Keratinocyte (primary cell): ENCODE measurements around the gene TNXB.

Experiments
- CTCF ChIP-seq, 3 experiments: IDR thresholded peaks in 1 of 3; conservative IDR thresholded peaks in 1 of 3; optimal IDR thresholded peaks in 1 of 3; 2 replicates in 2 of 3; 3 replicates in 1 of 3; pipeline versions ENCODE3 to v1.5.1; 2011; ENCODE audit warnings: low read length in 3 of 3, mild to moderate bottlenecking in 3 of 3, moderate library complexity in 2 of 3, control low read depth in 1 of 3, inconsistent platforms in 1 of 3; ENCODE audit not compliant: insufficient read depth in 2 of 3; ENCODE audit errors: extremely low read depth in 1 of 3
- EZH2 ChIP-seq: IDR thresholded peaks from one replicate; pipeline ENCODE4 v1.6.1; 2012; ENCODE audit warnings: inconsistent platforms, mild to moderate bottlenecking, low read length, moderate library complexity

DNA sequence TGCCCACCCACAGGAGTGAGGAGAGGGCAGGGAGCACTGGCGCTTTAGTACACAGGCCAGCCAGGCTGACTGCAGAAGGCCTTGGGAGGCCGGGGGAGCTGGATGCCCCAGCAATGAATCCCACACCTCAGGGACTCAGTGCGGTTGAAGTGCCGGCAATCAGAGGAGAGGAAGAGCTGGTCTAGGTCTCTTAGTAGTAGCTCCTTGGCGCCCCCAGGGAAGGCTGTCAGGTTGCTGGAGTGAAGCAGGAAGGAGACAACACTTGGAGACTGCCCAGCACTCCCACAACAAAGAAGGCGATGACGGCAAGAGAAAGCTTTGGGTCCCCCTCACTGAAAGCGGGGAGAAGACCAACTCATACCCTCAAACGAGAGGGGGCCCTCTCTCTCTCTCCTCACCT, 8.3 kb upstream of the TNXB start:
- TF ChIP-seq CTCF (optimal IDR thresholded peaks at IDR 0.05 in 1 of 3, IDR thresholded peaks at IDR 0.05 in 1 of 3, conservative IDR thresholded peaks at IDR 0.05 in 1 of 3; ENCODE audit: extremely low read depth in 1 of 3, insufficient read depth in 2 of 3, low read length in 3 of 3) (no peak), EZH2 (no peak)
